GM23338 (cell line): ENCODE data around the gene AHCYL1. TPM values are rescaled to one million over a fixed set of nuclear protein-coding genes. Genes with fewer than 3 reads are reported as not detected.

Experiments used
- ATAC-seq: fragments of 200-7000 bp; cut with Tn5 transposase; 3 replicates; pipeline ENCODE4 v1.9.1; 2020
- DNase-seq: peaks from one replicate; pipeline ENCODE4 v3.0.0-alpha.2; 2015; ENCODE audit warnings: low spot score
- H2AFZ ChIP-seq: fragments of 200-600 bp; sonication (generic); 2 replicates; pipeline ENCODE4 v1.8.0; 2016; ENCODE audit warnings: antibody characterized with exemption, mild to moderate bottlenecking, moderate library complexity
- H3F3A ChIP-seq: fragments of 200-600 bp; sonication (generic); replicated peaks from 2 replicates; pipeline ENCODE4 v1.8.0; 2017; ENCODE audit warnings: antibody characterized with exemption, mixed run types, low read depth
- H3K27ac ChIP-seq: fragments of 200-600 bp; sonication (generic); 2 replicates; pipeline ENCODE4 v1.6.1; 2016; ENCODE audit warnings: low read depth
- H3K27me3 ChIP-seq: fragments of 200-600 bp; sonication (generic); 2 replicates; pipeline ENCODE4 v1.8.0; 2016; ENCODE audit warnings: mild to moderate bottlenecking, mixed run types, moderate library complexity; ENCODE audit not compliant: insufficient read depth
- H3K36me3 ChIP-seq: fragments of 200-600 bp; sonication (generic); 2 replicates; pipeline ENCODE4 v1.8.0; 2016; ENCODE audit warnings: mild to moderate bottlenecking; ENCODE audit not compliant: insufficient read depth
- H3K4me1 ChIP-seq: fragments of 200-600 bp; sonication (generic); 2 replicates; pipeline ENCODE4 v1.8.0; 2016; ENCODE audit warnings: mild to moderate bottlenecking, moderate library complexity; ENCODE audit not compliant: insufficient read depth
- H3K4me2 ChIP-seq: fragments of 200-600 bp; sonication (generic); 2 replicates; pipeline ENCODE4 v1.7.1; 2017; ENCODE audit warnings: mixed run types
- H3K4me3 ChIP-seq: fragments of 200-600 bp; sonication (generic); 2 replicates; pipeline ENCODE4 v1.6.1; 2016; ENCODE audit warnings: mixed run types
- H3K79me2 ChIP-seq: fragments of 200-600 bp; sonication (generic); replicated peaks from 2 replicates; pipeline ENCODE4 v1.8.0; 2017; ENCODE audit warnings: mild to moderate bottlenecking; ENCODE audit not compliant: insufficient read depth
- H3K9me2 ChIP-seq: fragments of 200-600 bp; sonication (generic); 2 replicates; pipeline ENCODE4 v1.8.0; 2017; ENCODE audit not compliant: insufficient read depth
- H4K20me1 ChIP-seq: fragments of 200-600 bp; sonication (generic); replicated peaks from 2 replicates; pipeline ENCODE4 v1.8.0; 2017; ENCODE audit warnings: mild to moderate bottlenecking; ENCODE audit not compliant: insufficient read depth
- H3K27ac Mint-ChIP-seq: 2 replicates; pipeline ENCODE4 v1.8.0; 2020; ENCODE audit warnings: inconsistent platforms, mild to moderate bottlenecking, moderate library complexity, mixed read lengths
- H3K27me3 Mint-ChIP-seq: 3 replicates; pipeline ENCODE4 v1.8.0; 2022; ENCODE audit warnings: low read depth, mild to moderate bottlenecking, moderate library complexity, mixed read lengths, inconsistent platforms; ENCODE audit not compliant: insufficient read depth, poor library complexity
- H3K36me3 Mint-ChIP-seq: 3 replicates; pipeline ENCODE4 v1.8.0; 2021; ENCODE audit warnings: low read depth, mild to moderate bottlenecking, inconsistent platforms, moderate library complexity, mixed read lengths
- H3K4me1 Mint-ChIP-seq: 3 replicates; pipeline ENCODE4 v1.8.0; 2020; ENCODE audit warnings: mild to moderate bottlenecking, inconsistent platforms, mixed read lengths
- H3K4me3 Mint-ChIP-seq: 3 replicates; pipeline ENCODE4 v1.8.0; 2021; ENCODE audit warnings: moderate library complexity, mild to moderate bottlenecking, inconsistent platforms, mixed read lengths
- H3K9me3 Mint-ChIP-seq: 3 replicates; pipeline ENCODE4 v1.8.0; 2020; ENCODE audit warnings: moderate library complexity, mild to moderate bottlenecking, inconsistent platforms, mixed read lengths
- CREB1 ChIP-seq: fragments of 250-450 bp; sonication (Bioruptor Pico); IDR thresholded peaks from 2 replicates; pipeline ENCODE4 v1.5.0; 2020; ENCODE audit warnings: low read depth, mild to moderate bottlenecking, moderate library complexity
- EZH2phosphoT487 ChIP-seq: fragments of 200-600 bp; sonication (generic); IDR thresholded peaks from one replicate; pipeline ENCODE4 v1.8.1; 2018; ENCODE audit warnings: antibody characterized with exemption; ENCODE audit not compliant: unreplicated experiment
- ZNF114 ChIP-seq: fragments of 250-450 bp; sonication (Bioruptor Pico); IDR thresholded peaks from 2 replicates; pipeline ENCODE4 v1.5.0; 2020; ENCODE audit warnings: mild to moderate bottlenecking, moderate library complexity
- ZNF331 ChIP-seq: fragments of 250-450 bp; sonication (Bioruptor Pico); IDR thresholded peaks from 2 replicates; pipeline ENCODE4 v1.5.0; 2020; ENCODE audit warnings: low read depth, mild to moderate bottlenecking, moderate library complexity
- polyA plus RNA-seq: library from polyadenylated mRNA; unstranded; fragments of >200 nt; fragmentation: Nextera tagmentation; extraction: Ambion mirVana; gene quantifications from 2 replicates; pipeline ENCODE4 v1.2.1, GENCODE V29; 2016
- total RNA-seq: library from RNA; depleted of rRNA; stranded (reverse); fragments of >200 nt; shearing (Covaris generic); gene quantifications from 2 replicates; pipeline ENCODE4 v1.2.3, GENCODE V29; 2014
- TF ChIP-seq, protein P1 (sequence below): fragments of 250-450 bp; sonication (Bioruptor Pico); IDR thresholded peaks from 2 replicates; pipeline ENCODE4 v1.5.0; 2020; ENCODE audit warnings: mild to moderate bottlenecking, moderate library complexity
- TF ChIP-seq, protein P2 (sequence below): IDR thresholded peaks from one replicate; pipeline ENCODE4 v1.6.1; 2018; ENCODE audit warnings: antibody characterized with exemption; ENCODE audit not compliant: unreplicated experiment
- TF ChIP-seq, protein P3 (sequence below), 2 experiments: fragments of 200-600 bp in 1 of 2; sonication (generic) in 1 of 2; conservative IDR thresholded peaks; 2 replicates each; pipeline versions ENCODE4 v1.5.1 to v1.6.1; 2016 to 2017; ENCODE audit warnings: antibody characterized with exemption in 2 of 2, low read depth in 2 of 2, mild to moderate bottlenecking in 2 of 2, moderate library complexity in 1 of 2

The AHCYL1 gene
- total and polyA plus RNA-seq, 2 experiments from 2014 or later, result 63.3 to 70.0 TPM

DNA sequence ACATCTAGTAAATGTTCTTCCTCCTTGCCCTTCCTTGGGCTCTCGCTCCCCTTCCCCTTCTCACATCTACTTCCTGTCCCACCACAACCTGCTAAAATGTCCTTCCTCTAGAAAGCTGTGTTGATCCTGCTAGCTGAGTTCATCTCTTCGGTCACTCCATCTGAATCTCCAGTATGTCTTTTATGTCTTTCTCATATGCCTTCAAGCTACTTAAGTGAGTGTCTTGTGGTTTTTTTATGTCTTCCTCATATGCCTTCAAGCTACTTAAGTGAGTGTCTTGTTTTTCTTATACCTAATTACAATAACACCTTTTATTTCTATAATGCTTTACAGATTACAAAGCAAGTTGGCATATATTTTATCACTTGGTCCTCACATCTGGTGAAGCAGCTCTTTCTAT is 40.0 kb upstream of the AHCYL1 start:
- no peak overlapping the region for H2AFZ ChIP-seq
- no peaks in the 10 kb centered on the region for H4K20me1 ChIP-seq
- no peak overlapping the region for H3K4me3 ChIP-seq
- peaks cover 6% of the 10 kb centered on the region; the same call in 2 of the 3 replicates for H3K4me1 Mint-ChIP-seq
- TF ChIP-seq, protein P1, sequence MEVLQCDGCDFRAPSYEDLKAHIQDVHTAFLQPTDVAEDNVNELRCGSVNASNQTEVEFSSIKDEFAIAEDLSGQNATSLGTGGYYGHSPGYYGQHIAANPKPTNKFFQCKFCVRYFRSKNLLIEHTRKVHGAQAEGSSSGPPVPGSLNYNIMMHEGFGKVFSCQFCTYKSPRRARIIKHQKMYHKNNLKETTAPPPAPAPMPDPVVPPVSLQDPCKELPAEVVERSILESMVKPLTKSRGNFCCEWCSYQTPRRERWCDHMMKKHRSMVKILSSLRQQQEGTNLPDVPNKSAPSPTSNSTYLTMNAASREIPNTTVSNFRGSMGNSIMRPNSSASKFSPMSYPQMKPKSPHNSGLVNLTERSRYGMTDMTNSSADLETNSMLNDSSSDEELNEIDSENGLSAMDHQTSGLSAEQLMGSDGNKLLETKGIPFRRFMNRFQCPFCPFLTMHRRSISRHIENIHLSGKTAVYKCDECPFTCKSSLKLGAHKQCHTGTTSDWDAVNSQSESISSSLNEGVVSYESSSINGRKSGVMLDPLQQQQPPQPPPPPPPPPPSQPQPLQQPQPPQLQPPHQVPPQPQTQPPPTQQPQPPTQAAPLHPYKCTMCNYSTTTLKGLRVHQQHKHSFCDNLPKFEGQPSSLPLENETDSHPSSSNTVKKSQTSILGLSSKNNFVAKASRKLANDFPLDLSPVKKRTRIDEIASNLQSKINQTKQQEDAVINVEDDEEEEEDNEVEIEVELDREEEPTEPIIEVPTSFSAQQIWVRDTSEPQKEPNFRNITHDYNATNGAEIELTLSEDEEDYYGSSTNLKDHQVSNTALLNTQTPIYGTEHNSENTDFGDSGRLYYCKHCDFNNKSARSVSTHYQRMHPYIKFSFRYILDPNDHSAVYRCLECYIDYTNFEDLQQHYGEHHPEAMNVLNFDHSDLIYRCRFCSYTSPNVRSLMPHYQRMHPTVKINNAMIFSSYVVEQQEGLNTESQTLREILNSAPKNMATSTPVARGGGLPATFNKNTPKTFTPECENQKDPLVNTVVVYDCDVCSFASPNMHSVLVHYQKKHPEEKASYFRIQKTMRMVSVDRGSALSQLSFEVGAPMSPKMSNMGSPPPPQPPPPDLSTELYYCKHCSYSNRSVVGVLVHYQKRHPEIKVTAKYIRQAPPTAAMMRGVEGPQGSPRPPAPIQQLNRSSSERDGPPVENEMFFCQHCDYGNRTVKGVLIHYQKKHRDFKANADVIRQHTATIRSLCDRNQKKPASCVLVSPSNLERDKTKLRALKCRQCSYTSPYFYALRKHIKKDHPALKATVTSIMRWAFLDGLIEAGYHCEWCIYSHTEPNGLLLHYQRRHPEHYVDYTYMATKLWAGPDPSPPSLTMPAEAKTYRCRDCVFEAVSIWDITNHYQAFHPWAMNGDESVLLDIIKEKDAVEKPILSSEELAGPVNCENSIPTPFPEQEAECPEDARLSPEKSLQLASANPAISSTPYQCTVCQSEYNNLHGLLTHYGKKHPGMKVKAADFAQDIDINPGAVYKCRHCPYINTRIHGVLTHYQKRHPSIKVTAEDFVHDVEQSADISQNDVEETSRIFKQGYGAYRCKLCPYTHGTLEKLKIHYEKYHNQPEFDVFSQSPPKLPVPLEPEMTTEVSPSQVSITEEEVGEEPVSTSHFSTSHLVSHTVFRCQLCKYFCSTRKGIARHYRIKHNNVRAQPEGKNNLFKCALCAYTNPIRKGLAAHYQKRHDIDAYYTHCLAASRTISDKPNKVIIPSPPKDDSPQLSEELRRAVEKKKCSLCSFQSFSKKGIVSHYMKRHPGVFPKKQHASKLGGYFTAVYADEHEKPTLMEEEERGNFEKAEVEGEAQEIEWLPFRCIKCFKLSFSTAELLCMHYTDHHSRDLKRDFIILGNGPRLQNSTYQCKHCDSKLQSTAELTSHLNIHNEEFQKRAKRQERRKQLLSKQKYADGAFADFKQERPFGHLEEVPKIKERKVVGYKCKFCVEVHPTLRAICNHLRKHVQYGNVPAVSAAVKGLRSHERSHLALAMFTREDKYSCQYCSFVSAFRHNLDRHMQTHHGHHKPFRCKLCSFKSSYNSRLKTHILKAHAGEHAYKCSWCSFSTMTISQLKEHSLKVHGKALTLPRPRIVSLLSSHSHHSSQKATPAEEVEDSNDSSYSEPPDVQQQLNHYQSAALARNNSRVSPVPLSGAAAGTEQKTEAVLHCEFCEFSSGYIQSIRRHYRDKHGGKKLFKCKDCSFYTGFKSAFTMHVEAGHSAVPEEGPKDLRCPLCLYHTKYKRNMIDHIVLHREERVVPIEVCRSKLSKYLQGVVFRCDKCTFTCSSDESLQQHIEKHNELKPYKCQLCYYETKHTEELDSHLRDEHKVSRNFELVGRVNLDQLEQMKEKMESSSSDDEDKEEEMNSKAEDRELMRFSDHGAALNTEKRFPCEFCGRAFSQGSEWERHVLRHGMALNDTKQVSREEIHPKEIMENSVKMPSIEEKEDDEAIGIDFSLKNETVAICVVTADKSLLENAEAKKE (CRISPR knock-in tag), result no peak
- H3K27ac ChIP-seq, result no peak overlapping the region
- no peak overlapping the region for H3K27ac Mint-ChIP-seq
- no peaks in the 10 kb centered on the region for H3K9me2 ChIP-seq
- no peaks in the 10 kb centered on the region for H3K36me3 Mint-ChIP-seq
- no peaks in the 10 kb centered on the region for H3F3A ChIP-seq
- H3K27me3 Mint-ChIP-seq, result peaks cover 6% of the 10 kb centered on the region
- no peaks in the 10 kb centered on the region for H3K36me3 ChIP-seq
- no peaks in the 10 kb centered on the region for H3K27me3 ChIP-seq
- ATAC-seq, result no peak
- no peak for DNase-seq
- H3K4me1 ChIP-seq, result no peaks in the 10 kb centered on the region
- no peak overlapping the region for H3K4me2 ChIP-seq
- H3K9me3 Mint-ChIP-seq, result peaks cover 6% of the 10 kb centered on the region; the same call in 2 of the 3 replicates
- no peak overlapping the region for H3K4me3 Mint-ChIP-seq
- no peaks in the 10 kb centered on the region for H3K79me2 ChIP-seq

DNA sequence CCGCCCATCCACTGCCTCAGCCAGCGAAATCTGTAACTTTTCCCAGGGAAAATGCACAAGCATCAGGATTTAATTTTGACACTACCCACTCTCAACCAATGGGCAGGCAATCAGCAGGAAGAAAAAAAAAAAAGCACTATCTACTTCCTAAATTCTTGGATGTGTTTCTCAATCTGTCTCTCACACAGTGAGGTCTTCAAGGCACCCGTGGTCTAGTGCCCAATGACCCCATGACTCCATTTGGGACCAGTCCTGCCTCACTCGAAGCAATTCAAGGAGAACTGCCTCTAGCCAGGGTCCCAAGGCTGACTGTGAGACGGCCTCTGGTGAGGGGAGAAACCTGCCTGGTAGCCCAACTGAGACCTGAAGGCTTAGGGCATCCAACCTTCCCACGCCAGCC is 38.1 kb upstream of the AHCYL1 start:
- H3F3A ChIP-seq, result no peaks in the 10 kb centered on the region
- Mint-ChIP-seq H3K36me3 (no peaks in the 10 kb centered on the region), H3K4me3 (no peak overlapping the region), H3K9me3 (no peaks in the 10 kb centered on the region), H3K27ac (no peak overlapping the region), H3K27me3 (peaks cover 6% of the 10 kb centered on the region), H3K4me1 (peaks cover 6% of the 10 kb centered on the region; the same call in 2 of the 3 replicates)
- ATAC-seq, result no peak
- H3K4me3 ChIP-seq, result no peak overlapping the region
- no peaks in the 10 kb centered on the region for H3K9me2 ChIP-seq
- no peaks in the 10 kb centered on the region for H3K4me1 ChIP-seq
- H3K27ac ChIP-seq, result no peak overlapping the region
- no peaks in the 10 kb centered on the region for H3K36me3 ChIP-seq
- no peak overlapping the region for H2AFZ ChIP-seq
- H3K79me2 ChIP-seq, result no peaks in the 10 kb centered on the region
- H4K20me1 ChIP-seq, result no peaks in the 10 kb centered on the region
- no peak overlapping the region for H3K4me2 ChIP-seq
- DNase-seq, result no peak
- no peaks in the 10 kb centered on the region for H3K27me3 ChIP-seq
- TF ChIP-seq EZH2phosphoT487 (no peak), ZNF114 (CRISPR knock-in tag) (no peak), ZNF331 (CRISPR knock-in tag) (no peak), CREB1 (CRISPR knock-in tag) (no peak)
- TF ChIP-seq, protein P2, sequence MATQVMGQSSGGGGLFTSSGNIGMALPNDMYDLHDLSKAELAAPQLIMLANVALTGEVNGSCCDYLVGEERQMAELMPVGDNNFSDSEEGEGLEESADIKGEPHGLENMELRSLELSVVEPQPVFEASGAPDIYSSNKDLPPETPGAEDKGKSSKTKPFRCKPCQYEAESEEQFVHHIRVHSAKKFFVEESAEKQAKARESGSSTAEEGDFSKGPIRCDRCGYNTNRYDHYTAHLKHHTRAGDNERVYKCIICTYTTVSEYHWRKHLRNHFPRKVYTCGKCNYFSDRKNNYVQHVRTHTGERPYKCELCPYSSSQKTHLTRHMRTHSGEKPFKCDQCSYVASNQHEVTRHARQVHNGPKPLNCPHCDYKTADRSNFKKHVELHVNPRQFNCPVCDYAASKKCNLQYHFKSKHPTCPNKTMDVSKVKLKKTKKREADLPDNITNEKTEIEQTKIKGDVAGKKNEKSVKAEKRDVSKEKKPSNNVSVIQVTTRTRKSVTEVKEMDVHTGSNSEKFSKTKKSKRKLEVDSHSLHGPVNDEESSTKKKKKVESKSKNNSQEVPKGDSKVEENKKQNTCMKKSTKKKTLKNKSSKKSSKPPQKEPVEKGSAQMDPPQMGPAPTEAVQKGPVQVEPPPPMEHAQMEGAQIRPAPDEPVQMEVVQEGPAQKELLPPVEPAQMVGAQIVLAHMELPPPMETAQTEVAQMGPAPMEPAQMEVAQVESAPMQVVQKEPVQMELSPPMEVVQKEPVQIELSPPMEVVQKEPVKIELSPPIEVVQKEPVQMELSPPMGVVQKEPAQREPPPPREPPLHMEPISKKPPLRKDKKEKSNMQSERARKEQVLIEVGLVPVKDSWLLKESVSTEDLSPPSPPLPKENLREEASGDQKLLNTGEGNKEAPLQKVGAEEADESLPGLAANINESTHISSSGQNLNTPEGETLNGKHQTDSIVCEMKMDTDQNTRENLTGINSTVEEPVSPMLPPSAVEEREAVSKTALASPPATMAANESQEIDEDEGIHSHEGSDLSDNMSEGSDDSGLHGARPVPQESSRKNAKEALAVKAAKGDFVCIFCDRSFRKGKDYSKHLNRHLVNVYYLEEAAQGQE, result no peak
- TF ChIP-seq, protein P3, sequence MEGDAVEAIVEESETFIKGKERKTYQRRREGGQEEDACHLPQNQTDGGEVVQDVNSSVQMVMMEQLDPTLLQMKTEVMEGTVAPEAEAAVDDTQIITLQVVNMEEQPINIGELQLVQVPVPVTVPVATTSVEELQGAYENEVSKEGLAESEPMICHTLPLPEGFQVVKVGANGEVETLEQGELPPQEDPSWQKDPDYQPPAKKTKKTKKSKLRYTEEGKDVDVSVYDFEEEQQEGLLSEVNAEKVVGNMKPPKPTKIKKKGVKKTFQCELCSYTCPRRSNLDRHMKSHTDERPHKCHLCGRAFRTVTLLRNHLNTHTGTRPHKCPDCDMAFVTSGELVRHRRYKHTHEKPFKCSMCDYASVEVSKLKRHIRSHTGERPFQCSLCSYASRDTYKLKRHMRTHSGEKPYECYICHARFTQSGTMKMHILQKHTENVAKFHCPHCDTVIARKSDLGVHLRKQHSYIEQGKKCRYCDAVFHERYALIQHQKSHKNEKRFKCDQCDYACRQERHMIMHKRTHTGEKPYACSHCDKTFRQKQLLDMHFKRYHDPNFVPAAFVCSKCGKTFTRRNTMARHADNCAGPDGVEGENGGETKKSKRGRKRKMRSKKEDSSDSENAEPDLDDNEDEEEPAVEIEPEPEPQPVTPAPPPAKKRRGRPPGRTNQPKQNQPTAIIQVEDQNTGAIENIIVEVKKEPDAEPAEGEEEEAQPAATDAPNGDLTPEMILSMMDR (conservative IDR thresholded peaks at IDR 0.05; ENCODE audit: low read depth in 2 of 2), result no peak
